Astrocyte of the hippocampus (primary cell): ENCODE results near the gene RNH1.

Experiments
- DNase-seq: peaks from one replicate; pipeline ENCODE4 v3.0.0; 2011; ENCODE audit warnings: low read depth, low spot score

The RNH1 gene

GRCh38 chr11:506995-507726 lies at the start of gene RNH1:
TSS of gene RNH1 (minus strand) at chr11:507242. CDS start at chr11:502162, 5,080 bp downstream.
- DNase-seq = peak; percentile 98

GRCh38 chr11:555780-556661 lies 49.0 kb upstream of the RNH1 start:
- peak; percentile 42 for DNase-seq

GRCh38 chr11:555227-555779 lies 48.3 kb upstream of the RNH1 start:
- DNase-seq = no peak

GRCh38 chr11:554428-555226 lies 47.6 kb upstream of the RNH1 start:
- DNase-seq = peak; percentile 76

GRCh38 chr11:553988-554340 lies 46.9 kb upstream of the RNH1 start:
- DNase-seq = no peak

GRCh38 chr11:553083-553987 lies 46.3 kb upstream of the RNH1 start:
- DNase-seq = no peak

- no peak for DNase-seq
These were observed 44.6 kb upstream of the RNH1 start for GRCh38 chr11:551596-551995.

- DNase-seq = no peak
These were observed 44.1 kb upstream of the RNH1 start for GRCh38 chr11:551131-551530.

GRCh38 chr11:550746-551085 lies 43.7 kb upstream of the RNH1 start:
- DNase-seq = no peak

GRCh38 chr11:550021-550745 lies 43.1 kb upstream of the RNH1 start:
- no peak for DNase-seq

- peak; percentile 36 for DNase-seq
These were observed 41.9 kb upstream of the RNH1 start for GRCh38 chr11:548700-549603.

- DNase-seq = no peak
These were observed 38.1 kb upstream of the RNH1 start for GRCh38 chr11:545171-545570.

GRCh38 chr11:544817-545166 lies 37.8 kb upstream of the RNH1 start:
- DNase-seq = no peak

- DNase-seq = no peak
These were observed 34.4 kb upstream of the RNH1 start for GRCh38 chr11:541433-541885.

GRCh38 chr11:540583-541432 lies 33.8 kb upstream of the RNH1 start:
- no peak for DNase-seq

GRCh38 chr11:539971-540481 lies 33.0 kb upstream of the RNH1 start:
- DNase-seq = no peak

- no peak for DNase-seq
These were observed 31.5 kb upstream of the RNH1 start for GRCh38 chr11:538431-539051.
